HPDE6-E6E7 (cell line): ENCODE data around the gene CRYBG3.

Source experiments
- DNase-seq: peaks from one replicate; pipeline ENCODE4 v3.0.0; 2011; ENCODE audit warnings: missing footprints; ENCODE audit errors: extremely low spot score

CRYBG3 gene

DNA sequence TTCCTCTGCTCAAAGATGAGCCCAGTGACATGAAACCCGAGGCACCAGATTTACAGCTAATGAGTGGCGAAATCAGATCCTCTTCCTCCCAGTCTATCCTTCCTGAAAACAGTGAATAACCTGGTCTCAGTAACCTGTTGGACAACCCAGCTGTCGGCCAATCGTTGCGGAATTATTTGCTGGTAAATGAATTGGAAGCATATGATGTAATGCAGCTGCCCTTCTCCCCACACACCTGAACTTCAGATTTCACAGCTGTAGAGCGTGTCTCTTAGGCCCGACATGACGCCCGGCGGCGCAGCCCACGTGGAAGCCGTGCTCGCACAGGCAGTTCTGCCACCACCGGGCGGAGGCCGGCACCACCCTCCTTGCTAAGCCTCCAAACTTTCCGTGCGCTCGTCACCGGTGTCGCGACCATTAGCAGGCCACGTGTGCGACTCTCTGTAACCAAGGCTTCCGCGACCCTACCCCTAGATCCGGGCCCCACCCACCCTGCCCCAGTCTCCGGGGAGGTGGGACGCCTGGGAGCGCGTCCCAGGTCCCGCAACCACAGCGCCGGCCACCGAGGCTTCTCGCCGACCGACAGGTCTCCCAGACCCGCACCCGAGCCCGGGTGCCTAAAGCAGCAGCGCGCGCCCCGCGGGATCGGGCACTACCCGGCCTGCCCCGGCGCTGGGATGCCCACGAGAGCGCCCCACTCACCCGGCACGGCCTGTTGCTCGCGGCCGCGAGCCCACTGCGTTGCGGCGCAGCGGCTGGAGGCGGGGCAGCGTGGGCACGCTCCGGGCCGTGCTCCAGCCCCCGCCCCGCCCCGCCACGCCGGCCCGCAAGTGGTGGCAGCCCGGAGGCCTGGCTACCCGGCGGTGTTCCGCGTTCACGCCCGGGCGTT is 150.1 kb downstream of the CRYBG3 start, which contains the start of gene RIOX2:
Gene RIOX2, minus strand, starts transcription at position 753 of the 889 bp plus-strand sequence. CDS start 4,838 bp downstream, outside the sequence.
- DNase-seq = peak; percentile 67

DNA sequence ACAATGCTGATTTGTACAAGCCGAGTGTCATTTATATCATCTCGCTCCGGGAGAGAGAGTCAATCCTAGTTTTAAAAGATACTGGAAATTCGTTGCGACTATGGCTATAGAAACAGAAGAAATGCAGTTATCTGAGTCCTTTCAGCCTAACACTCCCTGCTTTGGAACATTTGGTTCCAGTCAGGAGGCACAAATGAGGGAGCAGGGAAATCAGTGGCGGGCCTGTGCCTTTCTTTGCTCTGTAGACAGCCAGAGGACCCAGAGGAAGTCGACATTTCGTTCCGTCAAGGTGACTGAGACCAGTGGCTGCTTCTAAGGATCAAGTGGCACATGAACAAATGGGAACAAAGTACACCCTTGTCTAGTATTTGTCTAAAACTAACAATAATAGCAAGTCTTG is 151.2 kb downstream of the CRYBG3 start:
- no peak for DNase-seq

DNA sequence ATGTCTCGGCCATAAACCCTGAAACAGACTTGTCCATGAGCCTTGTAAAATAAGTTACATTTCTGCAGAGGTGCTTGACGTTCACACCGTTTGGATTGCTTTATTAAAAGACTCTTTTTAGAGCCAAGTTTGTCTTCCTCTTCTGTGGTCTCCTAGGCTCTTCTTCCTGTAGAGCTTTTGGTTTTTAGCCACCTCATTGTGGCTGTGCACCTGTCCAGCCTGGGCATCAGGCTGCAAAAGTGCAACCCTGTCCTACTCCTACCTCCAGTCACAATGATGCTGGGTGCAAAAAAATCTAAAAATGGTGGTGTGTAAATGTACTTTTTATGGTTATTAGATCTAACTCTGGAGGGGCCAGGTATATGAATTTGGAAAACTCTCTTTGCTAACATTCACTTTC is 153.2 kb downstream of the CRYBG3 start:
- DNase-seq = no peak

DNA sequence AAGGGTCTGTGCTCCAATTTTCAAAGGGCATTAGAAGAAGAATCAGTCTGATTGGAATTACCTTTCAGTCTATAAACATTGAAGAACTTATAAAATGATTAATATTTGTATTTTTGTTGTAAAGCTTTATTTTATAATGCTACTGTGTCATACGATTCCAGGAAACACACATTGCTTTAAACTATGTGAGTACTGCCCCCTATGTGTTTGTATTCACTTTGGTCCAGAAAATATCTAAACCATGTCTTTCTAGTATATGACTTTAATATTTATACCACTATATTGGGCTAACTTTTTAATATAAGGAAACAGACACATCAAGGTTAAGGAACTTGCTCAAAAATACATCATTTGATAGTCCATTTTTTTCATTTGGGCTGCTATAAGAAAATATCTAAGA is 153.7 kb downstream of the CRYBG3 start:
- DNase-seq = no peak

DNA sequence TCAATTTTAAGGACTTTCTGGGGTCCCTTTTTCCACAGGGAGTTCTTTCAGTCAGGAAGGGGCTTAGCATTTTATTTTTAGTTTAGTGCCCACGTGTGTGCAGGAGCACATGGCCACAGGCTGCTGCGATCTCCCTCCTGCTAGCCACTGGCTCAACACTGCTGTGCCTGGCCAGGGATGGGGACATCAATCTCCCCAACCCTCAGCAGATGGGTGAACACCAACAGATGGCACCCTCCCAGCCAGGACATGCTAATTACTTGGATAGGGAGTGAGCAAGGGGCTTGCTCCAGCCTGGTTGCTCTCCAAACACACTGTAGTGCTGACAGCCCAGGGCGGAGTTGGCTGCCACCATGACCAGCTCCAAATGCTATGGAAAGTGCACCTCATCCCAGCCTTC is 157.8 kb downstream of the CRYBG3 start:
- no peak for DNase-seq

DNA sequence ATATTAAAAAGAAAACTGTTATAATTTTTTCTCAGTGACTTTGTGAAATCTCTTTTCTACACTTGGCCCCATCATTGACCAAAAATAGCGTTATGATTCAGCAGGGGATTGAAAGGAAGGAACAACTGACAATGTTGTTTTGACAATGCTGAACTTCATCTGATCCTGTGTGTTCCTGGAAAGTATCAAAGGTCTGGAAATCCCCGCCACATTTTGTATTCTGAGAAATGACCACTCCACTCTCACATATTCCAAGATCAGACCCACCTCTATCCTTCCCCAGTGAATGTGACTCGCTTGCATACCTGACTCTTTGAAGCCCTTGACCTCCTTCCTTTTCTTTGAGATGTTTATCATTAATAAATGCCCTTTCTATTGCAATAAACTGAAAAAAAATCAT is 160.1 kb downstream of the CRYBG3 start:
- no peak for DNase-seq

DNA sequence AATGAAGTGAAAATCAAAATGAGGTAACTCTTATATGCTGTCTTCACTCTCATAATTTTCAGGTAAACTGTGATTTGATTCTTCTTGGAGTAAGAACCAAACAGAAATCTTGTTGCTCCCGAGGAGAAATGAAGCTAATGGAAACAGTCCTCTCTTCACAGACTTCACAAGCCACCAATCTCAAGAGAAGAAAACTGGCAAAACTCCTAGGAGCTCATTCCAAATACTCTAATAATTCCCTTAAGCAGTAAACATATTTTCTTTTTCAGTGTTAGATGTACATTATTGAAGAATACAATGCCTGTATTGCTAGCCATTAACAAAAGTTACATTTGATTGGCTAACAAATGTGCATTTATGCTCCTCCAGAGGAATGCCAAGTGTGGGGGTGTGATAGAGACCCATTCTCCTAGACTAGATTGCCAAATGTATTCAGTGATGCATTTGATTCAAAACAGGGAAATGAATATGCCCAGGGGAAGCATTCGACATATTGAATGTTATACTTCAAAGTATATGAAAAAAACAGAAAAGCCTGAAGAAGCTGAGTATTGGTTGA is 162.2 kb downstream of the CRYBG3 start:
- DNase-seq = no peak

DNA sequence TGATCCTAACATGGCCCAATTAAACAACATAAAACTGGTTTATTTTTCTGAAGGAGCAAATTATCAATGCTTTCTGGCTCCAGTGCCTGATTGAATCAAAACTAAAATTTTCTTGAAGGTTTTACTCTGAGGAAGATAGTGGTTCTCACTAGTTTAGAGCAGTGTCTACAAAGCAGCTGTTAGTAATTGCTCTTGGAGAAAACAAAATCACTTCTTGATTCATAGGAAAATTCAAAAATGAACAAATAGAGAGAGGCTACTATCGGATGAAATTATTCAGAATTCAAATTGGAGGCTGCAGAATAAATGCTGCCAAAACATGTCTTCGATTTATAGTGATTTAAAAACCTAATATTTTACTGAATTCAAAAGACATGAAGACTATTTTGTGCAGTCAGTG is 165.5 kb downstream of the CRYBG3 start:
- DNase-seq = no peak

DNA sequence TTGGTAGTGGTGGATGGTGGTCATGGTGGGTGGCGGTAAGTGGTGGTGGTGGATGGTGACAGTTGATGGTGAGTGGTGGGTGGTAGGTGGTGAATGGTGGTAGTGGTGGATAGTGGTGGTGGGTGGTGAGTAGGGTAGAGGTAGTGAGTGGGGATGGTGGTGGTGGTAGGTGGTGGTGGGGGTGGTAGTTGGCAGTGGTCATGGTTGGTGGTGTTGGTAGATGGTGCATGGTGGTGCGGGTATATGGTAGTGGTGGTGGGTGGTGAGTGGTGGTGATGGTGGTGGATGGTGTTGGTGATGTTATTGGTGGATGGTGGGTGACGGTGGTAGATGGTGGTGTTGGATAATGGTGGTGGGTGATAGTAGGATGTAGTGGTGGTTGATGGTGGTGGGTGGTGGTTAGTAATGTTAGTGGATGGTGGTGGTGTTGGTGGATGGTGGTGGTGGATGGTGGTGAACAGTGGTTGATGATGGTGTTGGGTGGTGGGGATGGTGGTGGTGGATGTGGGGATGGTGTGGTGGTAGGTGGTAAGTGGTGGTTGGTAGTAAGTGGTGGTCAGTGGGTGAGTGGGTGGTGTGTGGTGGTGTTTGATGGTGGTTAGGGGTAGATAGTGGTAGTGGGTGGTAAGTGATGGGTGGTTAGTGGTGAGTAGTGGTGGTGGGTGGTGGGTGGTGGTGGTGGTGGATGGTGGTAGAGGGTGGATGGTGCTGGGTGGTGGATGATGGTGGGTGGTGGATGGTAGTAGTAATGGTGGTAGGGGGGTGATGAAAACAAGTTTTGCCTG is 167.2 kb downstream of the CRYBG3 start:
- no peak for DNase-seq

DNA sequence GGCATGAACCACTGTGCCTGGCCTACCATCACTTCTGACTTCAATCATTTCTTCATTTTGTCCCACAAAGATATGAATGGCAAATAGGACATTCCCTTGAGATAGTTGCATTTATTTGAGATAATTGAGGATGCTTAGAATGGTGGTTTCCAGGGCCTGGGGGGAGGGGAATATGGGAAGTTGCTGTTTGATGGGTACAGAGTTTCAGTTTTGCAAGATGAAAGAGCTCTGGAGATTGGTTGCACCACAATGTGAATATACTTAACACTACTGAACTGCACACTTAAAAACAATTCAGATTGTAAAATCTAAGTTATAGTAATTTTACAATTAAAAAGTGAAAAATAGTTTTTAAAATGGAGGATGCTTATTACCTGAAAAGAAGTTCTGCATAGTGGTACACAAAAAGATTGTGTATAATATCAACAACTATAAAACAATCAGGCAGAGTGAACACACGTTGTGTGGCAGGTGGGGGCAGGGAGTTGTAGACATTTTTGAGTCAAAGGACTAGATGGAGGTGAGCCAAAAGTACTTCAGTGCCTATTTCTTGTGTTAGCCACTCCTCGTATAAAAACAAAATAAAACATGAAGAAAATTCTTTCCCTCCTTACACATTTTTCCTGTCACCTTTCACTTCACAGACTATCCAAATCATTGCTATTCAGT is 168.9 kb downstream of the CRYBG3 start:
- DNase-seq = no peak

DNA sequence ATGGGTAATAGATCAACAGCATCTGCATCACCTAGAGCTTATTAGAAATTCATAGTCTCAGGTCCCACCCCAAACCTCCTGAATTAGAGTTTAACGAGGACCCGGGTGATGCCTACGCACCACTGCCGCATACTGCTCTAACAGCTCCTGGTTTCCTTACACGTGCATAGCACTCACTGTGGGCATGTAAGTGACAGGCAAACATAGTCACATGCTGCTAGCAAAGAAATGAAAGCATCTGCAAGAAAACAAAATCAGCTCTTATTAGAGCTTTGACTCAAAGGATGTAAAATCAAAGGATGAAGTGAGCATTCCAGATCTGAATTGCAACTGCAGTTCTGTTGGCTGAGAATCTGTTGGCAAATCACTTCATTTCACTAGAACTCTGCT is 169.5 kb downstream of the CRYBG3 start:
- DNase-seq = no peak

DNA sequence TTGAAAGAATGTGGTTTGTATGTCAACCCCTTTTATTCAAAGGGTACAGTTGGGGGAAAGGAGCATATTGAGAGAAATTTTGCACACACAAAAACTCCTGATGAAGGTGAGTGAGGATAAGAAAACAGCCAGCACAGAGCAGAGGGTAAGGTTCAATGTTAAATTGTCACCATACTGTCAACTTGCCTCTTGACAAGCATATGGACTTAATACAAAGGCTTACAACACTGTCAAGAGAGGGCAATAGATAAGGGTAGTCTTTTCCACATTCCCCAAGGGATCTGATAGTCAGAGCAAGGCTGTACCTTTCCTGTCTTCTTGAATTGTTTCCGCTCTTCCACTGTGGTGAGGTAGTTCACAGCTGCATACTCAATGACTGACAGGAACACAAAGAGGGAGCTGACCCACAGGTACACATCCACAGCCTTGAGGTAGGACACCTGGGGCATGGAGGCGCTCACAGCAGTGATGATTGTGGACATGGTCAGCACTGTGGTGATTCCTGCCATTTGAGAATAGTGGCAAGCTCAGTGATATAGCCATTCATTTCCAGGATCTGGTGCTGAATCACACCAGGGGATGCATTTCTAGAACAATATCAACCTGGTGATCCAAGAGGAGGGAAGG is 170.8 kb downstream of the CRYBG3 start:
- DNase-seq = no peak

DNA sequence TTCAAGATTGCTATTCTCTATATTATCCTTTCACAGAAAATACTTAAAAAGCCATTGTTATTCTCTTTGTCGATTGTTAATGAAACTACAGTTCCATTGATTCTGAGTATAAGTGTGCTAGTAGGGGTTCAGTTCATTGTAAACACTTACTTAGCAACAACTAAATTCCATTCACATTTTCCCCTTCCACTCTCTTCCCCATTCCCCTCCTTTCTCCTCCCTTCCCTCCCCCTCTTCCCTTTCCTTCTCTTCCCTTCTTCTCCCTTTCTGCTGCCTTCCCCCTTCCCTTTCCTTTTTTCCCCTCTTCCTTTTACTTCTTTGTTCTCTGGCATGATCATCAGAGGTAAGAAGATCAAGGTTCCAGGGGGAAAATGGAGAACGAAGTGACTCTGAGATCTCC is 171.7 kb downstream of the CRYBG3 start:
- DNase-seq = no peak

DNA sequence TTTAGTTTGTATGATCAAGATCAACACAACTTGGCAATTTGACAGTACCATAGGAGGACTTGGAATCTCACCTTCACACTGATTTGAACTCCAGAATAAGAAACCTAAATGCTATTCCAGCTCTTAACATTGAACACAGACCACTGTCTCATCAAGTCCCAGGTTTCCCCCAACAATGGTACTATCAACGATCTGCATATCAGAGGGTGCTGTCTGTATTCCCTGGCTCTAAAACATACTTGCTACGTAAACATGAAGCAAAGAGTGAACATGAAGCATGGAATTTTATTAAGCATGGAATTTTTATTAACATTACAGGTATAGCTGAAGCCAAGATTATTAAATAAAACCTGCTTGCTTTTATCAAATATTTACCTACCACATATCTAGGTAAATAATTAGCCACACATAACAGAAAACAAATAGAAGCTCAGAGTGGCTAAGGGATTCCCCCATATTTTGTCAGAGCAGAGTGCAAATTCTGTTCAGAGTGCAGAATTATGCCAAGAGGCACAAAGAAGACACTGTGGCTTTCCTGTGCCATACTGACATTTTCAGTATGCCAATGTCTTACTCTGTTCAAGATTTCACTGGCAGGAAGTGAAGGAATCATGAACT is 172.6 kb downstream of the CRYBG3 start:
- DNase-seq = no peak
